ENCODE data around the gene FGF6.

DNA sequence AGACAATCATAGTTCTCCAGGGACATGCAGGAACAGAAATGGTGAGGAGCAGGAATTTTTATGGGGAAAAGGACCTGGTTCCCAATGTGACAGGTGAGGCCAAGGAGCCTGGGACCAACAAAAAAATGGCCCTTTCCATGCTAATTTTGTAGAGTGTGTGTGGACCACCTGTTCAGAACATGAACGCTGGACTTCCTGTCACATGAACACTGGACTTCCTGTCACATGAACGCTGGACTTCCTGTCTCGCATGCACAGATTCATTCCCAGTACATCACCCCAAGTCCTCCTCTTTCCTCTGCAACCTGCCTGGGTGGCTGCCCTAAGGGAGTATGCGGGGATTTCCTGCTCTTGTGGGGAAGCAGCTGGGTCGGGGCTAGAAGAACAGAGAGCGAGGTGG is 10.1 kb downstream of the FGF6 start:
- TF ChIP-seq FOXJ3 (CRISPR knock-in tag; IDR thresholded peaks at IDR 0.05) (no peak), FOXM1 (IDR thresholded peaks at IDR 0.05; ENCODE audit: low read depth) (no peak), TCF12 (IDR thresholded peaks at IDR 0.05) (no peak), YY1 (IDR thresholded peaks at IDR 0.05; ENCODE audit: low read depth) (no peak), RAD21 (IDR thresholded peaks at IDR 0.05; ENCODE audit: low read length) (no peak)
- TF ChIP-seq, protein P1, sequence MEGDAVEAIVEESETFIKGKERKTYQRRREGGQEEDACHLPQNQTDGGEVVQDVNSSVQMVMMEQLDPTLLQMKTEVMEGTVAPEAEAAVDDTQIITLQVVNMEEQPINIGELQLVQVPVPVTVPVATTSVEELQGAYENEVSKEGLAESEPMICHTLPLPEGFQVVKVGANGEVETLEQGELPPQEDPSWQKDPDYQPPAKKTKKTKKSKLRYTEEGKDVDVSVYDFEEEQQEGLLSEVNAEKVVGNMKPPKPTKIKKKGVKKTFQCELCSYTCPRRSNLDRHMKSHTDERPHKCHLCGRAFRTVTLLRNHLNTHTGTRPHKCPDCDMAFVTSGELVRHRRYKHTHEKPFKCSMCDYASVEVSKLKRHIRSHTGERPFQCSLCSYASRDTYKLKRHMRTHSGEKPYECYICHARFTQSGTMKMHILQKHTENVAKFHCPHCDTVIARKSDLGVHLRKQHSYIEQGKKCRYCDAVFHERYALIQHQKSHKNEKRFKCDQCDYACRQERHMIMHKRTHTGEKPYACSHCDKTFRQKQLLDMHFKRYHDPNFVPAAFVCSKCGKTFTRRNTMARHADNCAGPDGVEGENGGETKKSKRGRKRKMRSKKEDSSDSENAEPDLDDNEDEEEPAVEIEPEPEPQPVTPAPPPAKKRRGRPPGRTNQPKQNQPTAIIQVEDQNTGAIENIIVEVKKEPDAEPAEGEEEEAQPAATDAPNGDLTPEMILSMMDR (IDR thresholded peaks at IDR 0.05), result no peak
- TF ChIP-seq, protein P2, sequence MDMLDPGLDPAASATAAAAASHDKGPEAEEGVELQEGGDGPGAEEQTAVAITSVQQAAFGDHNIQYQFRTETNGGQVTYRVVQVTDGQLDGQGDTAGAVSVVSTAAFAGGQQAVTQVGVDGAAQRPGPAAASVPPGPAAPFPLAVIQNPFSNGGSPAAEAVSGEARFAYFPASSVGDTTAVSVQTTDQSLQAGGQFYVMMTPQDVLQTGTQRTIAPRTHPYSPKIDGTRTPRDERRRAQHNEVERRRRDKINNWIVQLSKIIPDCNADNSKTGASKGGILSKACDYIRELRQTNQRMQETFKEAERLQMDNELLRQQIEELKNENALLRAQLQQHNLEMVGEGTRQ (IDR thresholded peaks at IDR 0.05; ENCODE audit: borderline replicate concordance, low read depth, low read length), result no peak
